Liver (tissue), 9 donors: ENCODE data around the gene RAB15. TPM values are rescaled to one million over a fixed set of nuclear protein-coding genes. Genes with fewer than 3 reads are reported as not detected.
A peak's percentile ranks its signal among the peaks of the same experiment; 100 is the strongest.

Source experiments
- DNase-seq: peaks from one replicate; pipeline ENCODE4 v3.0.0-alpha.2; 2017; ENCODE audit warnings: low spot score
- H3K27ac ChIP-seq, 2 donors: one replicate each; pipeline ENCODE4 v1.7.0; 2013; ENCODE audit warnings: inconsistent platforms in 2 of 2, low read length in 2 of 2, control low read depth in 1 of 2, low read depth in 1 of 2, mild to moderate bottlenecking in 1 of 2
- H3K27me3 ChIP-seq, 4 donors: one replicate each; pipeline versions ENCODE4 v1.6.1 to v1.7.0; 2013; ENCODE audit warnings: low read length in 3 of 4, inconsistent platforms in 1 of 4, mild to moderate bottlenecking in 1 of 4, moderate library complexity in 1 of 4; ENCODE audit not compliant: control insufficient read depth in 4 of 4, insufficient read depth in 4 of 4
- H3K36me3 ChIP-seq, 4 donors: one replicate each; pipeline versions ENCODE4 v1.6.1 to v1.7.0; 2013; ENCODE audit warnings: low read length in 3 of 4, mild to moderate bottlenecking in 3 of 4, low read depth in 1 of 4, moderate library complexity in 1 of 4; ENCODE audit not compliant: control insufficient read depth in 4 of 4, insufficient read depth in 3 of 4
- H3K4me1 ChIP-seq, 4 donors: one replicate each; pipeline versions ENCODE4 v1.6.1 to v1.7.0; 2013; ENCODE audit warnings: low read length in 3 of 4, mild to moderate bottlenecking in 3 of 4, moderate library complexity in 1 of 4; ENCODE audit not compliant: control insufficient read depth in 4 of 4, insufficient read depth in 4 of 4
- H3K4me3 ChIP-seq, 3 donors: one replicate each; pipeline versions ENCODE4 v1.6.1 to v1.7.0; 2013; ENCODE audit warnings: low read length in 3 of 3, control low read depth in 1 of 3, low read depth in 1 of 3, mild to moderate bottlenecking in 1 of 3
- H3K9ac ChIP-seq, 2 donors: one replicate each; pipeline ENCODE4 v1.7.0; 2013; ENCODE audit warnings: low read length in 2 of 2, mild to moderate bottlenecking in 2 of 2, moderate library complexity in 2 of 2, control low read depth in 1 of 2, low read depth in 1 of 2
- H3K9me3 ChIP-seq, 4 donors: one replicate each; pipeline versions ENCODE4 v1.6.1 to v1.7.0; 2013; ENCODE audit warnings: low read length in 3 of 4; ENCODE audit not compliant: control insufficient read depth in 4 of 4
- ATF3 ChIP-seq: IDR thresholded peaks from 2 replicates; pipeline ENCODE4 v1.6.1; 2016; ENCODE audit warnings: antibody characterized with exemption
- CTCF ChIP-seq: fragments of 150-350 bp; IDR thresholded peaks from 2 replicates; pipeline ENCODE4 v1.5.1; 2017; ENCODE audit warnings: improper control_type of control experiment, low read depth, low read length; ENCODE audit not compliant: missing input control
- EGR1 ChIP-seq, 2 donors: IDR thresholded peaks; 2 replicates each; pipeline ENCODE4 v1.6.1; 2016 to 2018; ENCODE audit warnings: antibody characterized with exemption in 2 of 2, low read depth in 2 of 2
- FOXA1 ChIP-seq: IDR thresholded peaks from 2 replicates; pipeline ENCODE4 v1.6.1; 2016; ENCODE audit warnings: antibody characterized with exemption
- FOXA2 ChIP-seq: IDR thresholded peaks from 2 replicates; pipeline ENCODE4 v1.6.1; 2016; ENCODE audit warnings: antibody characterized with exemption
- GABPA ChIP-seq, 2 donors: IDR thresholded peaks in 1 of 2; conservative IDR thresholded peaks in 1 of 2; 2 replicates each; pipeline ENCODE4 v1.6.1; 2016; ENCODE audit warnings: antibody characterized with exemption in 2 of 2, mild to moderate bottlenecking in 1 of 2, moderate library complexity in 1 of 2
- HNF4A ChIP-seq, 2 donors: conservative IDR thresholded peaks; 2 replicates each; pipeline ENCODE4 v1.6.1; 2016; ENCODE audit warnings: antibody characterized with exemption in 2 of 2, mild to moderate bottlenecking in 2 of 2
- HNF4G ChIP-seq: IDR thresholded peaks from 2 replicates; pipeline ENCODE4 v1.6.1; 2016; ENCODE audit warnings: antibody characterized with exemption
- JUND ChIP-seq, 2 donors: IDR thresholded peaks; 2 replicates each; pipeline ENCODE4 v1.6.1; 2016; ENCODE audit warnings: antibody characterized with exemption in 2 of 2
- MAX ChIP-seq: IDR thresholded peaks from 2 replicates; pipeline ENCODE4 v1.6.1; 2016; ENCODE audit warnings: antibody characterized with exemption
- NR2F2 ChIP-seq: IDR thresholded peaks from 2 replicates; pipeline ENCODE4 v1.6.1; 2016; ENCODE audit warnings: antibody characterized with exemption
- RAD21 ChIP-seq, 2 donors: IDR thresholded peaks; 2 replicates each; pipeline ENCODE4 v1.6.1; 2016; ENCODE audit warnings: antibody characterized with exemption in 2 of 2, mild to moderate bottlenecking in 2 of 2
- REST ChIP-seq: IDR thresholded peaks from 2 replicates; pipeline ENCODE4 v1.6.1; 2016; ENCODE audit warnings: antibody characterized with exemption, mild to moderate bottlenecking
- RXRA ChIP-seq, 2 donors: IDR thresholded peaks; 2 replicates each; pipeline ENCODE4 v1.6.1; 2017 to 2018; ENCODE audit warnings: antibody characterized with exemption in 2 of 2, mild to moderate bottlenecking in 1 of 2
- SP1 ChIP-seq: IDR thresholded peaks from 2 replicates; pipeline ENCODE4 v1.6.1; 2018; ENCODE audit warnings: antibody characterized with exemption, mild to moderate bottlenecking
- TAF1 ChIP-seq: conservative IDR thresholded peaks from 2 replicates; pipeline ENCODE4 v1.6.1; 2016; ENCODE audit warnings: antibody characterized with exemption, mild to moderate bottlenecking
- YY1 ChIP-seq: IDR thresholded peaks from 2 replicates; pipeline ENCODE4 v1.6.1; 2016; ENCODE audit warnings: antibody characterized with exemption, mild to moderate bottlenecking
- ZBTB33 ChIP-seq: IDR thresholded peaks from 2 replicates; pipeline ENCODE4 v1.6.1; 2016; ENCODE audit warnings: antibody characterized with exemption
- WGBS: extraction: QIAGEN DNeasy Blood & Tissue Kit; methylation state at CpG from one replicate; pipeline ENCODE4 v1.1.7; 2013; 5-methylcytosine and 5-hydroxymethylcytosine counted together
- polyA plus RNA-seq, 2 donors: library from polyadenylated mRNA; stranded (reverse) in 1 of 2; unstranded in 1 of 2; fragments of 200-250 nt in 1 of 2; fragments of >200 nt in 1 of 2; fragmentation: Nextera tagmentation in 1 of 2; extraction: Ambion mirVana in 1 of 2; gene quantifications; one replicate each; pipeline versions ENCODE4 v1.2.1 to v1.2.3, GENCODE V29; 2013 to 2015
- total RNA-seq, 2 donors: library from RNA; depleted of rRNA; stranded (reverse); fragments of >200 nt; gene quantifications; one replicate each; pipeline ENCODE4 v1.2.3, GENCODE V29; 2014
- donor health status: healthy.
- donor health status: healthy.
- donor health status: healthy.
- donor health status: healthy.
- donor health status: healthy.

Gene RAB15
- 10 to 100 TPM in 1 of 2 donors, 1 to 10 TPM in 1; 5.7 to 18.0 TPM for total RNA-seq
- 10 to 100 TPM in 1 of 2 donors, 1 to 10 TPM in 1; 5.5 to 16.5 TPM for polyA plus RNA-seq

- H3K36me3 ChIP-seq, result no peaks in the 10 kb centered on the region
- H3K9ac ChIP-seq, result peak within 1 kb of the TSS in 1 of 2 donors; percentile 65
- DNase-seq, result no peak
- WGBS, result under 1% methylated on average over 96 of the region's 96 CpGs
- H3K4me3 ChIP-seq, result peak within 1 kb of the TSS; percentile 69 to 94 (median 78)
- no peaks in the 10 kb centered on the region for H3K27me3 ChIP-seq
- H3K4me1 ChIP-seq, result peaks cover 4 to 14% (median 13%) of the 10 kb centered on the region in 4 donors
- no peaks in the 10 kb centered on the region for H3K9me3 ChIP-seq
- H3K27ac ChIP-seq, result no peak within 1 kb of the TSS
- no peak for TF ChIP-seq EGR1 (IDR thresholded peaks at IDR 0.05; ENCODE audit: low read depth in 2 of 2)
- TF ChIP-seq RAD21 (IDR thresholded peaks at IDR 0.05), result no peak
- no peak for TF ChIP-seq GABPA (IDR thresholded peaks at IDR 0.05 in 1 of 2, conservative IDR thresholded peaks at IDR 0.05 in 1 of 2)
- no peak for TF ChIP-seq HNF4G
- peak; percentile 4 for TF ChIP-seq CTCF
- no peak for TF ChIP-seq MAX
- TF ChIP-seq NR2F2, result no peak
Observed at GRCh38 chr14:64971943-64972791, at the start of gene RAB15. Gene RAB15, minus strand, starts transcription at chr14:64972336. Its CDS starts 260 bp downstream, at chr14:64972076.

- Histone ChIP-seq H3K9ac (no peak overlapping the region), H3K9me3 (no peaks in the 10 kb centered on the region), H3K4me3 (no peak overlapping the region), H3K4me1 (peaks cover 0 to 6% (median 2%) of the 10 kb centered on the region in 4 donors), H3K27ac (no peak overlapping the region), H3K27me3 (no peaks in the 10 kb centered on the region), H3K36me3 (peaks cover 3 to 9% (median 6%) of the 10 kb centered on the region in 4 donors)
- no peak for DNase-seq
- 60% methylated on average over 9 of the region's 9 CpGs for WGBS
- peak; percentile 76 for TF ChIP-seq CTCF
- TF ChIP-seq JUND (IDR thresholded peaks at IDR 0.05), result no peak
- TF ChIP-seq FOXA2, result no peak
- peak; percentile 83 to 86 for TF ChIP-seq RAD21 (IDR thresholded peaks at IDR 0.05)
- peak; percentile 13 for TF ChIP-seq FOXA1
- no peak for TF ChIP-seq NR2F2
- peak in 1 of 2 donors; percentile 13 for TF ChIP-seq RXRA (IDR thresholded peaks at IDR 0.05)
- no peak for TF ChIP-seq MAX
- TF ChIP-seq ATF3, result no peak
- no peak for TF ChIP-seq HNF4A (conservative IDR thresholded peaks at IDR 0.05)
- TF ChIP-seq REST, result no peak
- no peak for TF ChIP-seq ZBTB33
- no peak for TF ChIP-seq EGR1 (IDR thresholded peaks at IDR 0.05; ENCODE audit: low read depth in 2 of 2)
- TF ChIP-seq TAF1, result no peak
- TF ChIP-seq YY1, result peak; percentile 24
- TF ChIP-seq SP1, result no peak
- TF ChIP-seq GABPA (IDR thresholded peaks at IDR 0.05 in 1 of 2, conservative IDR thresholded peaks at IDR 0.05 in 1 of 2), result no peak
- no peak for TF ChIP-seq HNF4G
Observed at GRCh38 chr14:65019944-65020566, 47.9 kb upstream of the RAB15 start.
